ENCODE measurements around the gene CLIC4.
"Not testable (repeated sequence)": the region's sequence is repeated elsewhere in the genome, so short reads cannot be mapped to it uniquely, and the experiment has no call there.

GRCh38 chr1:24722073-24723035, 22.9 kb upstream of the CLIC4 start:
- TF ChIP-seq POLR2A, TAF1 (IDR thresholded peaks at IDR 0.05; ENCODE audit: low read depth, low read length): not testable (repeated sequence)
